Lower leg skin (tissue), 4 donors: ENCODE data around the gene LPIN1. TPM values are rescaled to one million over a fixed set of nuclear protein-coding genes. Genes with fewer than 3 reads are reported as not detected.

Source experiments
- DNase-seq, 2 donors: peaks; one replicate each; pipeline ENCODE4 v3.0.0-alpha.2; 2019; ENCODE audit warnings: low spot score in 2 of 2
- H3K4me3 ChIP-seq: fragments of 200-600 bp; sonication (generic); 2 replicates; pipeline ENCODE4 v1.5.1; 2017; ENCODE audit warnings: mild to moderate bottlenecking, low read depth; ENCODE audit not compliant: poor library complexity, severe bottlenecking
- POLR2A ChIP-seq, 2 donors: fragments of 450-650 bp; IDR thresholded peaks; one replicate each; pipeline ENCODE4 v1.6.1; 2016 to 2017; ENCODE audit warnings: antibody characterized with exemption in 2 of 2, mild to moderate bottlenecking in 1 of 2, moderate library complexity in 1 of 2
- WGBS, 2 donors: methylation state at CpG; one replicate each; pipeline ENCODE4 v1.1.5; 2018; 5-methylcytosine and 5-hydroxymethylcytosine counted together
- intact Hi-C: fragments of 100-400 bp; cut with DNase I; formaldehyde crosslinking; loops from one replicate; pipeline ENCODE4 v1.15.0; 2023; ENCODE audit warnings: low total_unique reads
- total RNA-seq, 4 donors: library from RNA; depleted of rRNA; stranded (reverse); fragments of >200 nt; gene quantifications; one replicate each; pipeline ENCODE4 v1.1.0, GENCODE V29; 2016
- TF ChIP-seq, protein P1 (sequence below), 3 donors: fragments of 450-650 bp; IDR thresholded peaks; one replicate each; pipeline ENCODE4 v1.5.1; 2016; ENCODE audit warnings: antibody characterized with exemption in 3 of 3, mild to moderate bottlenecking in 3 of 3, moderate library complexity in 2 of 3

The LPIN1 gene
- total RNA-seq, 4 donors from 2014 or later, result 15.6 to 45.8 (median 35.0) TPM

DNA sequence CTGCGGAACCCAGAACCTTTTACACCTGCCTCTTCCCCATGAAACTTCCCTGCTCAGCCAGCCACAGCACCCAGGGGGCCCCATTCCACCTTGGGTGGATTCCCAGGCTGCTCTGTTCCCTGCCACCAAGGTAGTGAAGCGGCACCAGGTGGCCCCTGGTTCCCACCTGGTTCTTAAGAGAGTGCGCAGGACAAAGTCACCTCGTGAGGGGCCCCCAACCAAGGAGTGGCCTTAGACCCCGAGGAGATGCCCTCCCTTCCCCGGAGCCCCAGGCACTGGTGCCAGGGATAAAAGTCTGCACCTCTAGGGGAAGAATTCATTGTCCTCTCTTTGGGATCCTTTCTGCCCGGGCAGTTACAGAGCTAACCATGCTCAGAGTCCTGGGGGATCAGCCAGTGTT is 3.1 kb upstream of the LPIN1 start:
- no peak for TF ChIP-seq POLR2A (IDR thresholded peaks at IDR 0.05)
- TF ChIP-seq, protein P1, sequence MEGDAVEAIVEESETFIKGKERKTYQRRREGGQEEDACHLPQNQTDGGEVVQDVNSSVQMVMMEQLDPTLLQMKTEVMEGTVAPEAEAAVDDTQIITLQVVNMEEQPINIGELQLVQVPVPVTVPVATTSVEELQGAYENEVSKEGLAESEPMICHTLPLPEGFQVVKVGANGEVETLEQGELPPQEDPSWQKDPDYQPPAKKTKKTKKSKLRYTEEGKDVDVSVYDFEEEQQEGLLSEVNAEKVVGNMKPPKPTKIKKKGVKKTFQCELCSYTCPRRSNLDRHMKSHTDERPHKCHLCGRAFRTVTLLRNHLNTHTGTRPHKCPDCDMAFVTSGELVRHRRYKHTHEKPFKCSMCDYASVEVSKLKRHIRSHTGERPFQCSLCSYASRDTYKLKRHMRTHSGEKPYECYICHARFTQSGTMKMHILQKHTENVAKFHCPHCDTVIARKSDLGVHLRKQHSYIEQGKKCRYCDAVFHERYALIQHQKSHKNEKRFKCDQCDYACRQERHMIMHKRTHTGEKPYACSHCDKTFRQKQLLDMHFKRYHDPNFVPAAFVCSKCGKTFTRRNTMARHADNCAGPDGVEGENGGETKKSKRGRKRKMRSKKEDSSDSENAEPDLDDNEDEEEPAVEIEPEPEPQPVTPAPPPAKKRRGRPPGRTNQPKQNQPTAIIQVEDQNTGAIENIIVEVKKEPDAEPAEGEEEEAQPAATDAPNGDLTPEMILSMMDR (IDR thresholded peaks at IDR 0.05), result no peak
- no peak overlapping the region for H3K4me3 ChIP-seq
- intact Hi-C loops, result no loop called here
- WGBS, 2 donors, result 72 to 73% methylated on average over 7 of the region's 7 CpGs
- no peak for DNase-seq

DNA sequence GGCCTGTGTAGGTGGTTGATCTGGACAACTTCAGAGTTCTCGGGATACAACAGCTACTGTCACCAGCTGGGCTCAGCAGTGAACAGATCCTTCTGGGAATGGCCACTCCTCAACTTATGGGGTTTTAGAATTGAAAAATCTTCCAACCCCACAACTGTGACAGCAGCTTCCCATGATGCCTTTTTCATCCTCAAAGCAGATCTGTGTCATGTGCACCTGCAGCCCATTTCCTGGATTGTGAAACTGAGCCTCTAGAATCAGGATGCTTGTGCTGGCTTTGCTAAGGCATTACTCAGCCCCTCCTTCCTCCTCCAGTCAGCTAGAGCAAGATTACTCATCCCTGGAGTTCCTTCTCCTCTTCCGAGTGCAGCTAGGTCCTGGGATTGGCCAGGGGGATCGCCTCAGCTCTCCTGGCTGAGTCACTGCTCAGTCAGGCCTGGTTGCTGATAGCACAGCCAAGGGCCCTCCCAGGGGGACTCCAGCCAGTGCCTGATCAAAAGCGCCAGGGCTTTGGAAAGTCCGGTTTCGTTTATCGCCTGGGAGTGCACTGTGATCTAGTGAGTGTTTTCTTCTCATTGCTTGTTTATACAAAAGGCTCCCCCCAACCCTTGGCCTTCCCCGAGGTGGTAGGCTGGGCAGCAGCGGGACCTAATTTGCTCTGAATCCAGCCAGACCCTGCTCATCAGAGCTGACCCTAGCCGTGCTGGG is 2.4 kb upstream of the LPIN1 start:
- TF ChIP-seq POLR2A (IDR thresholded peaks at IDR 0.05), result no peak
- TF ChIP-seq, protein P1 (IDR thresholded peaks at IDR 0.05), result no peak

DNA sequence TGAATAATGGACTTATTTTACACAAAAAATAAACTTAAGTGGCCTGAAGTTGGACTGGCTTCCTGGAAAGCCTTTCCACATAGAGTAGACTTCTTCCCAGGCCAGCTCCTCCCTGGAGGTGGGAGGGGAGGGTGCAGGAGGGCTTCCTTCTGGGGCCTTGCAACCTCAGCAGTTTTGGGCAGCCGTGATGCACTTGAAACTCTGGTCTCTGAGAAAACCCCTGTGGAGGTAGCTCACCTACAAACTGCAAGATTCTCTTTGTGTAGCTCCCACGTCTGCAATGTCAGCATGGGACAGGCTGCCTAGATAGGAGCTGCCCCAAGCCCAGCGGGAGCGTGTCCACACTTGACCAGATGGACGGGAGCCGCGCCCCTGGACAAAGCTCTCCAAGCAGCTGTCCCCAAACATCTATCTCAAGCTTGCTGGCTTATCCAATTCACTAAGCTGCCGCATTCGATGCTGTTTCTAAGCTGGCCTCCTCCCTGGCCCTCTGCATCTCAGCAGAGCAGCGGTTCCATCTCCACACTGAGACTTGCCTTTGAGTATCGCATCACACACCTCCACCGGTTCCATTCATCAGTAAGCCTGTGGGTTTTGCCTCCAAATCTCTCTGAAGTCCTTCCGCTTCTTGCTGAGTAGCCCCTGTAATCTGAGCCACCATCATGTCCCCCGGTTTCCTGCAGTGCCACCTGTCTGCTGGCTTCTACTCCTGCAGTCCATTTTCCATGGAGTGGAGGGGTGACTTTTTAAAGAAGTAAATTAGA is 1.6 kb upstream of the LPIN1 start:
- 73 to 79% methylated on average over 14 of the region's 14 CpGs for WGBS, 2 donors
- no peak overlapping the region for H3K4me3 ChIP-seq
- DNase-seq, result no peak
- intact Hi-C loops, result no loop called here
- TF ChIP-seq, protein P1 (IDR thresholded peaks at IDR 0.05), result no peak
- TF ChIP-seq POLR2A (IDR thresholded peaks at IDR 0.05), result no peak

More for the DNA sequence above, 2.4 kb upstream of the LPIN1 start:
- intact Hi-C loops, result no loop called here
- DNase-seq, result peak; percentile 93 to 98
- 15 to 19% methylated on average over 10 of the region's 10 CpGs for WGBS, 2 donors
- H3K4me3 ChIP-seq, result no peak overlapping the region

DNA sequence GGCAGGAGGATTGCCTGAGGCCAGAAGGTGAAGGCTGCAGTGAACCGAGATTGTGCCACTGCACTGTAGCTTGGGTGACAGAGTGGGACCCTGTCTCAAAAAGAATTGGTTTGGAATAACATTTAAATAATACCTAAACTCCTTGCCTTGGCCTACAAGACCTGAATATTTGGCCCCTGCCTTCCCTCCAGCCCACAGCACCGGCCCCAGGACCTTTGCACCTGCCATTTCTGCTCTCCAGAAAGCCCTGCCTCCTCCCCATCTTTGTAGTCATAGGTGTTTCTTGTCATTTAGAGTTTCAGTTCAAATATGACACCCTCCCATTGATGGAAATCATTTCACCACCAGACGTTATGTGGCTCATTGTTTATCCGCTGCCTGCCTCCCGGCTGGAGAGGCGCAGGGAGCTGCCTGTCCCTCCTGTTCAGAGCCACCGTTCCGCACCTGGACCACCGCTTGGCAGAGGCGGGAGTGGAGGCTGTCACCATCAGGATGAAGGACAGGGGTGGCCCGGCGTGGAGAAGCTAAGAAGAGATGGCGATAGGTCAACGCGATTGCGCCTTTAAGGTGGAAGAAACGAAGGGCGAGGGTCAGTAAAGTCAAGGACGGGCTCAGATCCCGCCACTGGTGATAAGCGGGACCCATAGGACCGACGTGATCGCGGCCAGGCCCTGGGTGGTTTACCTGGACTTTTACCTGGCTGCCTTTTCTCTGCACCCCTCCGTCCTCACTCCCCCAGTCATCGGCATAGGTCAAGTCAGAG is 638 bp upstream of the LPIN1 start:
- DNase-seq, result no peak
- TF ChIP-seq, protein P1 (IDR thresholded peaks at IDR 0.05), result no peak
- no peak for TF ChIP-seq POLR2A (IDR thresholded peaks at IDR 0.05)
- 54% methylated on average over 27 of the region's 27 CpGs for WGBS, 2 donors
- H3K4me3 ChIP-seq, result no peak overlapping the region
- intact Hi-C loops, result no loop called here

DNA sequence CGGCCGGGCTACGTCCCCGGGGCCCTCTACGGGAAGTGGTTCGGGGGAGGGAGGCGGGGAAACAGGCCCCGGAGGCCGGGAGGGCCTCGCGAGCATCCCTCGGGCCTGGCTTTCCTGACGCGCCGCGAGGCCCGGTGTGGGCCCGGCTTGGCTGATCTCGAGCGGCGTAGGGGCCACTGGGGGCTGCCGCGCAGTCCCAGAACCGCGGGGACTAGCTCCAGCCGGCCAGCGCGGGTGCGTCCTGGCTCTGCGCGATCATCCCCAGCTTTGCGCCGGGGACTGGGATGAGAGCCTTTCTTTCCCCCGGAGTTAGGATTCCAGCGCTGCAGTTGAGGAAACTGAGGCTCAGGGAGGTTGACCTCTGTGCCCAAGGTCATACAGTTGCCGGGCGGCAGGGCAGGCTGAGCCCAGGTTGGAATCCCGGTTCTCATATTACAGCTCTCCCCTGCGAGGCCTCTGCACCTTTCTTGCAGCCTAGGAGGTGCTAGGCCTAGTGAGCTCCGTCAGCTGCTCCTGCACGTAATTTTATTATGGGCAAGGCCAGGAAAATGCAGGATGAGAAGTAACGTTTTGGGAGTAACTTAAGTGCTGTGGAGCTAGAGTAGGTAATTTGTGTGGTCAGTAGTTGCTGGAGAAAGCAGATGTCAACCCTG is 501 bp downstream of the LPIN1 start:
- WGBS, 2 donors, result 0 to 1% methylated on average over 10 to 16 of the region's 42 CpGs
- no peak for TF ChIP-seq POLR2A (IDR thresholded peaks at IDR 0.05)
- TF ChIP-seq, protein P1 (IDR thresholded peaks at IDR 0.05), result no peak
- peak overlapping the region; percentile 61 for H3K4me3 ChIP-seq
- no peak for DNase-seq
- intact Hi-C loops, result no loop called here
